Measurements from ENCODE around the gene CARHSP1. TPM values are rescaled to one million over a fixed set of nuclear protein-coding genes. Genes with fewer than 3 reads are reported as not detected.

CARHSP1 gene
- total and polyA plus RNA-seq, 9 donors, result 53.2 to 102 (median 81.7) TPM

- intact Hi-C loops (cut with DNase I), result no loop called here
- no peaks in the 10 kb centered on the region for H3K9me3 ChIP-seq
- H3K4me3 ChIP-seq, result no peak overlapping the region
- WGBS, 3 donors, result 96 to 97% (median 96%) methylated on average over 3 of the region's 3 CpGs
- no peak overlapping the region for H3K27ac ChIP-seq
- no peaks in the 10 kb centered on the region for H3K4me1 ChIP-seq (ENCODE audit: insufficient read depth)
- no peak for DNase-seq
- H3K27me3 ChIP-seq, result no peaks in the 10 kb centered on the region
- TF ChIP-seq CTCF (IDR thresholded peaks at IDR 0.05) (no peak), POLR2A (IDR thresholded peaks at IDR 0.05) (no peak), EP300 (IDR thresholded peaks at IDR 0.05) (no peak)
- H3K36me3 ChIP-seq, result no peaks in the 10 kb centered on the region
Measured at GRCh38 chr16:8914098-8914497, 45.3 kb upstream of the CARHSP1 start.

- H3K27me3 ChIP-seq, result no peaks in the 10 kb centered on the region
- no peak for TF ChIP-seq EP300 (IDR thresholded peaks at IDR 0.05)
- TF ChIP-seq CTCF (IDR thresholded peaks at IDR 0.05), result no peak
- no peak for TF ChIP-seq POLR2A (IDR thresholded peaks at IDR 0.05)
- H3K27ac ChIP-seq, result no peak overlapping the region
- WGBS, 3 donors, result 88 to 93% (median 92%) methylated on average over 4 of the region's 4 CpGs
- no peaks in the 10 kb centered on the region for H3K4me1 ChIP-seq (ENCODE audit: insufficient read depth)
- intact Hi-C loops (cut with DNase I), result no loop called here
- no peaks in the 10 kb centered on the region for H3K9me3 ChIP-seq
- no peaks in the 10 kb centered on the region for H3K36me3 ChIP-seq
- no peak for DNase-seq
- no peak overlapping the region for H3K4me3 ChIP-seq
Measured at GRCh38 chr16:8912793-8913192, 44.0 kb upstream of the CARHSP1 start.

GRCh38 chr16:8910811-8911210, 42.0 kb upstream of the CARHSP1 start:
- no peak overlapping the region for H3K27ac ChIP-seq
- intact Hi-C loops (cut with DNase I), result no loop called here
- 87 to 92% (median 91%) methylated on average over 1 of the region's 1 CpG for WGBS, 3 donors
- H3K4me3 ChIP-seq, result no peak overlapping the region
- no peak for DNase-seq
- no peaks in the 10 kb centered on the region for H3K27me3 ChIP-seq
- no peaks in the 10 kb centered on the region for H3K4me1 ChIP-seq (ENCODE audit: insufficient read depth)
- H3K36me3 ChIP-seq, result no peaks in the 10 kb centered on the region
- H3K9me3 ChIP-seq, result no peaks in the 10 kb centered on the region
- TF ChIP-seq CTCF (IDR thresholded peaks at IDR 0.05) (no peak), POLR2A (IDR thresholded peaks at IDR 0.05) (no peak)

- Histone ChIP-seq H3K9me3 (no peaks in the 10 kb centered on the region), H3K36me3 (no peaks in the 10 kb centered on the region), H3K27me3 (no peaks in the 10 kb centered on the region), H3K4me3 (no peak overlapping the region), H3K27ac (no peak overlapping the region), H3K4me1 (ENCODE audit: insufficient read depth) (no peaks in the 10 kb centered on the region)
- intact Hi-C loops (cut with DNase I), result no loop called here
- TF ChIP-seq POLR2A (IDR thresholded peaks at IDR 0.05), result no peak
- no peak for TF ChIP-seq EP300 (IDR thresholded peaks at IDR 0.05)
- no peak for TF ChIP-seq CTCF (IDR thresholded peaks at IDR 0.05)
- no peak for DNase-seq
- 84 to 86% (median 85%) methylated on average over 8 of the region's 8 CpGs for WGBS, 3 donors
Measured at GRCh38 chr16:8908810-8909468, 40.1 kb upstream of the CARHSP1 start.
